Activated T-cell treated with anti-CD3 and anti-CD28 coated beads for 4 hours (primary cell): Measurements from ENCODE around the gene MSI2.

ENCODE experiments used
- DNase-seq: peaks from one replicate; pipeline ENCODE4 v3.0.0-alpha.2; 2020

MSI2 gene

DNA sequence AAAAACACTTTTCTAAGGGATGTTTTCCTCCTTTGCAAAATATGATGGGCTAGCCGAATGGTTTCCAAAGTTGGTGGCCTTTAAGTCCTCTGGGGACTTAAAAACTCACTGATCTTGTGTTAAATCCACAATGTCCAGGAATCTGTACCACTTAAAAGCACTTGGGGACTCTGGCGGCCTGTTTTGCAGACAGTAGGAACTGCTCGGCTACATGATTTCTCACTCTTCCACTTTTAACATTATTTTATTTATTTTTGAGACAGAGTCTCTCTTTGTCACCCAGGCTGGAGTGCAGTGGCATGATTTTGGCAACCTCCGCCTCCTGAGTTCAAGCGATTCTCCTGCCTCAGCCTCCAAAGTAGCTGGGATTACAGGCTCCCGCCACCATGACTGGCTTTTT is 9.1 kb upstream of the MSI2 start:
- no peak for DNase-seq

DNA sequence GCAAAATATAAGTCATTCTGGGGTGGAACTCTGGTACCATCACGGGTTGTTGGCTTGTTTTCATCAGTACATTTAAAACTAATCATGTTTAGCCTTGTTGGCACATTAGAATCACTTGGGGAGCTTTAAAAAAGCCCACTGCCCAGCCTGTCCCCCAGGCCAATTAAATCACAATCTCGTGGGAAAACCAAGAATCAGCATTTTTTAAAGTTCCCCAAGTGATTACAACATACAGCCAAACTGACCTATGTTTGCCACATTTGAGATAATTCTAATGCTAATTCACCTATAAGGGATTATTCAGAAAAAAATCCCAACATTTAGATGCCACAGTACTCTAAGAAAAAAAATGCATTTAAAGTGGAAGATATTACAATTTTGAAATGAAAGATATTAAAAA is 8.4 kb upstream of the MSI2 start:
- DNase-seq = no peak

DNA sequence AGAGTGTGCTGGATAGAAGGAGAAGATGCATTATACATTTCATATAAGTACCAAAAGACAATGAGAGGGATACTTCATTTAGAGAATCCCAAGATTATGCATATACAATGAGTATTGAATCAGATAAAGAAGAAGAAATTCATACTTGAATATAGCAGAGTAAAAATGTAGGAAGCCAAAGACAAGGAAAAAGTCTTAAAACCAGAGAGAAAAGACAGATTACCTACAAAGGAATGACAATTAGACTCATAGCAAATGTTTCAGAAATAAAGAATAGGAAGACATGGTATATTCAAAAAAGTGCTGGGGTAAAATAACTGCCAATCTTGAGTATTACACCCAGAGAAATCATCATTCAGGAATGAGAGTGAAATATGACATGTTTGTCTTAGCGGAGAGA is 6.8 kb upstream of the MSI2 start:
- DNase-seq = no peak

DNA sequence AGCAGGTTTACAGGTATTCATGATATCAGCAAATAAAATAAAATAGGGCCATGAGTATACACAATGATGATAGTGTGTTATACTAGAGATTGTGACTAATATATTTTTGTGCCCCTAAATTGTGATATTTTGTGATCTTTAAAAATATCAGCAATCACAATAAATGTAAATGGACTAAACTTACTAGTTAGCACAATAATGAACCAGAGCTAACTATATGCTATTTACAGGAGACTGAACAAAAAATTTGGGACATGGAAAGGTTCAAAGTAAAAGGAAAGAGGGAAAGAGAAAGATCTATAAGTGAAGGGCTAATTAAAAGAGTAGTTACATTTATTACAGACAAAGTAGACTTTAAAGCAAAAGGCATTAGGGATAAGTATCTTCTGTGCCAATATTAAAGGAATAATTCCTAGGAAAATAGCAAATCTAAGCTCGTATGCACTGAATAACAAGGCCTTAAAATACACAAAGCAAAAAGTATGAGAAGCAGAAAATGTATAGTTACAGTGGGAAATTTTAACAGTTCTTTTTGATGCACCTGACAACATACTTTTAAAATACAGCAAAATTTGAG is 5.0 kb upstream of the MSI2 start:
- no peak for DNase-seq

DNA sequence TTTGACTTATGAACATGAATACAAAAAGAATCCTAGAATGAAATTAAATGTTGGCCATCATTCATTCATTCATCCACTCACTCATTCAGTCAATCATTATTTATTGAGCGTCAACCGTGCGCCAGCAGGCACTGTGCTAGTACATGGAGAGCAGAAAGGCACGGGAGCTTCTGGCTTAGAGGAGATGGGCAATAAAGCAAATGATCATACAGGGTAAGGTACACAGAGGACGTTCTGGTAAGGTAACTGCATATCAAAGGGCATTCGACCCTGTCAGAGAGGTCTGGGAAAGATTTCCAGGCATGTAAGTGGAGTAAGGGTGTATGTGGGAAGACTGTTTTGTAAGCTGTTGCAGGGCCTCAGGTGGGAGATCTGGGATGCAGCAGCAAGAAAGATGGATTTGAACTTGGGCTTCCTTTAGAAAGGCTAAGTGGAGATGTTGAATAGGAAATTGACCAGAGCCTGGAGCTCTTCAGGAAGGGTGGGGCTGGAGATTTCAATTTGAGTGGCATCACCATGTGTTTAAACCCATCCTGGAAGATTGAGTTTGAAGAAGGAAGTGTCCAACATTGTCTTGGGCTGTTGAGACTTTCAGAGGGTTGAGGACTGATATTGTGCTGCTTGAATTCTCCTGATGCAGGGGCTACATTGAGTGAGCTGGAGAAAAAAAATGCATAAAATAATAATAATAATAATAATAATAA is 2.8 kb upstream of the MSI2 start:
- no peak for DNase-seq

DNA sequence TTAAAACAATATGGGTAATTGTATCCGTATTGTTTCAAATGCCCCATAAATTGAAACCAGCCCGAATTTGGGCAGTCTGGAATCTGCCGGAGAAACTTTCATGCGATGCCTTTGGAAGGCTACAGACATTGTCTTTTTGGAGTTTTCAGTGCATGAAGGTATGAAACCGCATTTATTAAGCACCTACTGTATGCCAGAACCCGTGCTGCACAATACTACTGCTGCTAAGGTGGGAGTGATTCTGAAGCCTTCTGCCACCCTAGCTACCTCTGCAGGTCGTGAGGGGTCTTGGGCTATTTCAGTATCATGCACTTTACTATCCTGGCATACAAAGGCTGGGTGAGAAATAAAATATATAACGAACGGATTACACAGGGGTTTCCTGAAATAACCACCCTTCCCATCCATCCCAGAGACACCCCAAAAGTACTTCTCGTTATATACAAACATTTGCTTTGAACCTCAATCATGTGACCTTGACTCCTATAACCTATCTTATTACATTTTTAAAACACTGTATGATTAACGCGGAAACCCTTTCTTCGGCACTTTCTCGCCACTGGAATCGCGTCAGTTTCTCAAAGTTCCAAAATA is 1.0 kb upstream of the MSI2 start:
- DNase-seq = no peak

DNA sequence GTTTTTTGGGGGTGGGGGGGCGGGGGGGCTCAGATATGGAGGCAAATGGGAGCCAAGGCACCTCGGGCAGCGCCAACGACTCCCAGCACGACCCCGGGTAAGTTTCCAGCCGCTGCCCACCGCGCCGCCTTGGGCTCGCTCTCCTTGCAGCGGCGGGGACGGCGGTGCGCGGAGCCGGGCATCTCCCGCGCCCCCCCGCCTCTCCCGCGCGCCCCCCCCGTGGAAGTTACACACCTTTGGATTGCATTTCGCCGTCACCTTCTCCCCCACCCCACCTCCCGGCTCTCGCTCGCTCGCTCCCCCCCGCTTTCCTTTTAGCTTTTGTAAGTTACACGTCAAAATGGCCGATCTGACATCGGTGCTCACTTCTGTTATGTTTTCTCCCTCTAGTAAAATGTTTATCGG is 387 bp downstream of the MSI2 start:
- DNase-seq = peak; percentile 35

DNA sequence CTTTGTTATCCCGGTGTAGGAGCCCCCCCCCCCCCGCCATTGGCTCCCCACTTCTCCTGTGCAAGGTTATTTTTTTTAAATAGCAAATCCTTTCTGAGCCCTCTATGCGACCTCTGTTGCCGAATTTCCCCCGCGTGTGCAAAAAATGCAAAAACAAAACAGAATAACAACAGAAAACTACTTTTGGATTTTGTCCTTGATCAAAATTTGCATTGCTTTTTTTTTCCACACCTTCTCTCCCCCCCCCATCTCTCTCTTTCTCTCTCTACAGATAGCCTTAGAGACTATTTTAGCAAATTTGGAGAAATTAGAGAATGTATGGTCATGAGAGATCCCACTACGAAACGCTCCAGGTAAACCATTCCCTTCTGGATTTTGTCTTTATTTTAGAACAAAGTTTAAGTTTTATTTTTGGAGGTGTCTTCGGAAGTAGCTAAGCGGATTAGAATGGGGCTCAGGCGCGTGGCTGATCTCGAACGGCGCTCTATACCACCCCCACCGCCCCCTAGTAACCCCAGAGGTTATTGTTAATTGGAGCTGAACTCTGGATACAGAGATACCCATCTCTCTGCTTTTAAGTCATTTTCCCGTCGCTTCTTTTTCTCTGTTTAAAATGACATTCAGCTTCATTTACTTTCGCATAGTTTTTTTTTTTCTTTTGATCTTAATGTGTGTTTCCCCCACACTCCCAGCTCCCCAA is 1.0 kb downstream of the MSI2 start:
- DNase-seq = peak; percentile 9

DNA sequence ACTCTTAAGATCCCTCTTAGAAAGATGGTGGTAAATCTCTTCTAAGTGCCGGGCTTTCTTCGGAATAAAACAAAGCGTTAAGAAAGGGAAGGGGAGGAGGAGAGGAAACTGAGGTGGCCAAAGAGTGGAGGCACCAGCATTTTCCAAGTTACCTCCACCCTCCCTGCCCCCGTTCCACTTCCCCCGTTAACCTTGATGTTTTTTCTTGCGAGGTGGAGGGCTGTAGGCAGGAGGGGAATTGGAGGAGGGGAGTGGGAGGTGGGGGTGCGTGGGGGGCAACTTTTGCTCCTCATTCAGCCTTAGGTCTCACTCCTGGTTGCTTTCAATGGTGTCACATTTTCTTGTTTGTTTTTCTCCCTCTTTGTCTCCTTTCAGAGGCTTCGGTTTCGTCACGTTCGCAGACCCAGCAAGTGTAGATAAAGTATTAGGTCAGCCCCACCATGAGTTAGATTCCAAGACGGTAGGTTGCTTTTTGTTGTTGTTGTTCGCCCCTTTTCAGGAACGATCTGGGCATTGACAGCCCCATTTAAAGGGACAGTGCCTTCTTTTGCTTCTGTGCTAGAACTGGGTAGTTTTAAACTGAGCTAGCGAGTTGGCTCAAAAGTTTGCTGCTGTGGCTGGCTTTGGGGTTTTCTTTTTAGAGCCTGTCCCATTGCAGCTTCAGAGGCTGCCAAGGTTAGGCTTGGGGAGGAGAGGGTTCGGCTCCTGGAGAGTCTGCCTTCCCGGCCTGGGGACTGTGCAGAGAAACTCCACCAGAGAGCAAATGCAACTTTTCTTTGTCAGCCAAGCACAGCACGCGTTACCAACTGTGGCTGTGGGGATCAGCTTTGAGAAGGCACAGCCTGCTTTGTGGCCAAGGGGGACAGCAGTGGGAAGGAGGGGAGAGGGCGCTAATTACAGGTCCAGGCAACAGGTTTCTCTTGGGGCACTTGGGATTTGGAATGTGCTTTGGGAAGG is 1.9 kb downstream of the MSI2 start:
- DNase-seq = no peak

DNA sequence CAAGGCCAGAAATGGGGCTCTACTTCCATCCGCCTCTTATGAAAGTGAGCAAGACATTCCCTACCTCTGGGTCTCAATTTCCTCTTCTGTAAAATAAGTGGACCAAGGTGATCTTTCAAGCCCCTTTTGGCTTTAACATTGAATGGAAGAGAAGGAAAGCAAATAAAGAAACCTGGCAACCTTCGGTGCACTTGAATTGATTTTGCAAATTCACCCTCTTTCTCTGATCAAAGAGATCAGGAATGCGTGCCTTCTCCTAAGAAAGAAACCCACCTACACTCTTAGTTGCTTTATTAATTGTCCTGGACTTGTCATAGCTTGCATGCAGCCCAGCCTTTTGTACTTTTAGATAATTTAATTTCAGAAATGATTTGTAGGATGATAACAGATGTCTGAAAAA is 3.0 kb downstream of the MSI2 start:
- no peak for DNase-seq

DNA sequence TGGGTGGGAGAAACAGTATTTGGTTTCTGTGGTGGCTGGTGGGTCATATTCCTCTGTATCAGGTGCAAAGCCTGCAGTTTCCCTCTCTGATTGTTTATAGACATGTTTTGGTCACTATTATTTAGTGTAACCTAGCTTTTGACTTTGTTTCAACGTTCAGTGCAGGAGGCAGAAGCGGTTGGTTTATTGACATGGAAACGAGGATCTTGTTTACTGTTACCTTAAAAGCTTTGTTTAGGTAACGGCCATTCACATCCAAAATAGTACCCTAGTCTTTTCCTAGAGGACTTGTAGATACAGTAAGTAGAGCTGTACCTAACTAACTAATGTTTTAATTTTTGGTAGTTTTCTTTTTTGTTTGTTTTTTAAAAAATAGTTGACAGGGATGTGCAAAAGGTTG is 3.5 kb downstream of the MSI2 start:
- no peak for DNase-seq

DNA sequence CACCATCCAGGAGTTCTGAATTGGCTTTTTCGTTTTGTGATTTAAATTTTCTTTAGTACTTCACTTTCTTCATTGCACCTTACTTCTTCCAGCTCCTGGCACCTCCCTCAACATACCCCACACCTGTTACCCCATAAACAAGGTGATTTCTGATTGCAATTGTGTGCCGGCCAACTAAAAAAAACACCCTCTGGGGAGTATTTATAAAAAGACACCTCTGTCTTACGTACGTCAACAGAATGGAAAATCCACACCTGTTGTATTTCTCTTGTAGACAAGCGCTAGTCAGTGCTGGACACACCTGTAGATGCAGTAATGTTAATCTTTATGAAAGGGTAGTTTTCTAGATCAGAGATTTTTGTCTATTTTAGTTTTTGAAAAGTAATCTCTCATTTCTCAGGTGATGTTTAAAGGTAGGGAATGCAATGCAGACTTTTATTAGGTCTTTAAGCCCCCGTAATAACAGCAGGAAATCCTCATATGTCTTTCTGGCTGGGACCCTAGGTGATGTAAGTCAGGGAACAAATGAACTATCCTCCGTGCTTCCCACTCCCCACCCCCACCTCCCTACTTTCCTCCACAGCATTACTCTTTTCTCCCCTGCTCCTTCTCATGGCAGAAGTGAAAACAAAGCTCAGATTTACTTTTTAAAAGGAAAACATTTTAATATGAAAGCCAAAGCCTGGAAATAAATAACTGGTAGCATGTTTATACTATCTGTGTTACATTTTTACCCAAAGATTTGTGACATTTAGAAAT is 4.2 kb downstream of the MSI2 start:
- DNase-seq = no peak

DNA sequence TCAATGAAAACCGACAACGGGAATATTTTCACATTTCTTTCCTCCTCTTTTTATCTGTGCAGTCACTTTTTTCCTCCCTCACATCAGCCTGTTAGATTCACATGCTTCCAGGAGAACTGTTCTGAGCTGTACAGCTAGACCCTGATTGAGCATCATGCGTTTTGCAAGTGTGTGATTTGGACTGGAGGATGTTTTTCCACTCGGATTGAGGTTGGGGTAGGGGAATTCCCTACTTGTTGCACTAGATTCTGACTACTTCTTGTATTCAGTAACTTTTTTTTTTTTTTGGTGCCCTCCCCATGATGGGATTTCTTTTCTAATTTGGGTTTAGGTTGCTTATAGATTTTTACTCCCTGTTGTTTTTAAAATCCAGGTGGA is 4.8 kb downstream of the MSI2 start:
- DNase-seq = no peak

DNA sequence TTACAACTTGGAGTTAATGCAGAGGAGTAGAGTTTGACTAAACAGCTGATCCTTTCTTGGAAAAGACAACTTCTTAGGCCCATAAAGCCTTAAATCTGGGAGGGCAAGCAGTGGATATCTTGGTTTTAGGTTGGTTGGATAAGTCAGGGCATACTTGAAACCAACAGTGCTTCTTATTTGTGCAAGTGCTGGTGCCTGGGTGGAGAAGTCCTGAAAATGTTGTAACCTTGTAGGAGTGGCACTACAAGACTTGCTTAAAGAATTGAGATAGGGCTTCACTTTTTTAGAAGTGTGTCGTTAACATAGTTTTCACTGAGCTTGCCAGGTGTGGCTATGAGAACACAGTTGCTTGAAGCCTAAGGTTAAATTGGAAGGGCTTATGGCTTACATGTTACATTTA is 6.2 kb downstream of the MSI2 start:
- DNase-seq = no peak

DNA sequence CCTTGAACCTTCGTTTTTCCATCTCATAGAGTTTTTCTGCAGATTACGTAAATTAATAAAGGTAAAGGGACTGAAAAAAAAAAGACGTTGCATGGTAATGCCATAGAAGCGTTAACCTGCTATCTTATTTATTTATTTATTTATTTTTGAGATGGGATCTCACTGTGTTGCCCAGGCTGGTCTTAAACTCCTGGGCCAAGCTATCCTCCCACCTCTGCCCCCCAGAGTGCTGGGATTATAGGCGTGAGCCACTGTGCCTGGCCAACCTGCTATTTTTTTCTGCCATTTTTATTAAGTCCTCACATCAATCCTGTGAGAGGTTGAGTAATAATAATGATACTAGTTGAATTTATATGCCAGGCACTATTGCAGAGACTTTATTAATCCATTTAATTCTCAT is 7.9 kb downstream of the MSI2 start:
- no peak for DNase-seq

DNA sequence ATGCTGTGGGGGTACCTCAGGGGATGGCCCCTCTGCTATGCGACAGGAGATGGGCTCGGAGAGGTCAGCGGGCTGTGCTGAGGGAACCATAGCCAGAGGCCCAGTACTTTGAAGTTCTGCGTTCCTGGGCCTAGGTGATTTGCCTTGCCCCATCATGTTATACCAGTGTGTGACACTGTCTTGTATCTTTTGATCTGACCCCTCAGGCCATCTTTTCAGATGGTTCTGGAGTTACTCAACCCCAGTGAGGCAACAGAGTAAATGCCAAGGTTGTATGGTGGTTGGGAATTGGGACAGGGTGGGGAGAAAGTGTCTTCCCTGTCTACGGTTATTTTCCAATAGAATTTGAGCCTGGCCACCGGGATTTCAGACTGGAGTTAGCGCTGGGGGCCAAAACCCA is 8.5 kb downstream of the MSI2 start:
- no peak for DNase-seq

DNA sequence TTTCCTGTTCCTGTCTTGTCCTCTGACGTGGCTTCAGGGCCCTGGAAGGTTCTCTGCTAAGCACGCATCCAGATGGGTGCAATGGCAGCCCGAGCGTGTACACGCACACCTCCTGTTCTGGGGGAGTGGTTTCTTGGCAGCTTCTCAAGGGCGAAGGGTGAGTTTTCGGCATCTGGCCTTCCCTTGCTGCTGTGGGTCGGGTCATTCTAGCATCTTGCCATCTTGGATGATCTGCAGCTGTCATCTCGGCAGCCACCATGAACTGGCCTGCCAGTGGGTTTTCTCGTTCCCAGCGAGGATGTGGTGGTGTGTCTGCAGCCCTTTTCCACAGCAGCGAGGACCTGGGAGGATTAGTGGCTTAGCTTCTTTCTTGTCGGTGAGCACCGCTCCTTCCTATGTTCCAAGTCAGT is 10.6 kb downstream of the MSI2 start:
- no peak for DNase-seq

DNA sequence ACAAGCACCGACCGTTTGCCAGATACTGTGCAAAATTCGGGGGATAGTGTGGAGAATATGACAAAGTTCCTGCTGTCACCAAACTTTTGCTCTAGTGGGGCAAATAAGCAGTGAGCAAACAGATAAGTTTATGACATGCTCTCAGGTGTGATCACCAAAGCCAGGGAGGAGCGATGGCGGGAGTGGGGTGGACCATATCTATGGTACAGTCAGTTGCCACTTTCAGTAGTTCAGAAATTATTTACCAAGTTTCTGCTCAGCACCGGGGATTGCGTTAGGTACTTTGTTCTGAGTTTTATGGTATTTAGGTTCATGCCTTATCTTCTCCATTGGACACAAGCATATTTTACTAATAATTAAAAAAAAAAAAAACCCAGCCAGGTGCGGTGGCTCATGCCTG is 11.9 kb downstream of the MSI2 start:
- no peak for DNase-seq

DNA sequence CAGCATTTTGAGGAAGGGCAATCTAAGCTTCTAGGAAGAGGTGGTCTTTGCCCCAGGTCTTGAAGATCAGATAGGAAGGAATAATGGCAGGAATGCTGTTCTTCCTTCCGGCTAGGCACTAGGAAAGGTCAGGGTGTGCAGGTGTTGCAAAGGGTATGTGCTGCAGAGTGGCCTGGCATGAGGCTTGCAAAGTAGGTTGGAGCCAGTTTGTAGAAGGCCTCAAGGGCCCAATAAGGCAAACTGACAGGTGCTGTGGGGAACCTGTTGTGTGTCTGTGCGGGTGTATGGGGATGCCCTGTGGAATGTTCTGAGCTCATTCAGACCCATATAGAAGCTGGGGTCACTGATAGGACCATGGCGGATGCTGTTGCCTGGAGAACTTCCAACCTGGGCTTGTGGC is 12.7 kb downstream of the MSI2 start:
- no peak for DNase-seq

DNA sequence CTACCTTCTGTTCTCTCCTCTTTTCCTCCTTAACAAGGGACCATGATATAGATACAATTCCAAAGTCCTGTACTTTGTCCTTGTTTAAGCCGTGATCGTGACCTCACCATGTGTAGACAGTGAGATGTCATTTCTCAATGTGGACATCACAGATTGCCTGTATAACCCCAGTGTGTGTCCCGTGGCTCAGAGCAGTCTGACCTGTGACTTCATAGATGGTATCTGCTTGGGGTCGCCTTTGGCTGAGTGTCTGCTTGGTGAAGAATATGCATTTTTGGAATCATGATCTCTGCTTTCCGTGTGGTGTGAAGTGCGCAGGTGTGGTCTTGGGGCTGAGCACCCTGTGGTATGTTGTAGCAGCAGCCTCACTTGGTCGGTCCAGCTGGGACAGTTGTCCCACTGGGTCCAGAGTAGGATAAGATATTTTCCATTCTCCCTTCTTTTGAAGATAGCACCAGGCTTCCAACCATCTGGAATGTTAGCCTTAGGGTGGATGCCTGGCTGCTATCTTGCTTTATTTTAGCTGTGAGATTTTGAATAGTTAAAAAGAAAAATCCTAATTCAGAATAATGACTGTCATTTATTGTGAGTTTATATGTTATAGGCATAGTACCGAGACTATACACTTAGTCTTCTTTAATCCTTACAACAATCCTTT is 13.4 kb downstream of the MSI2 start:
- no peak for DNase-seq

DNA sequence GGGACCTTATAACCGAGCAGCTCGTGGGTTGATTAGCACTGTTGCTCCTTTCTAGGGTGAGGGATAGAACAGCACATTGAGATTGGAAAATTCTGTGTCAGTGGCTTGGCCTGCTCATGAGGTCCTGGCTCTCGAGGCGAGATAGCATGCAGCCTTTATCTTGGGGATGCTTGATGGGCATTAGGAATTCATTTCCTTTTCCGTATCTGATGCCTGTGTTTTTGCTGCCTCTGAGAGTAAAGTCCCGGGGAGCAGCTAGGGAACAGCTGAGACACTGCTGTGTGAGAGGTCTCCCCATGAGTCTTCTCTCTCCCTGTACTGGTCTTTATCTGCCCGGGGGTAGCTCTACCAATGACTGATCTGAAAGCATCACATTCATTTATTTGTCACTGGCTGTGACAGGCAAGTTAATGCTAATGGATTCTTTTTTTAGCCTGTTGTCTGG is 14.5 kb downstream of the MSI2 start:
- no peak for DNase-seq

DNA sequence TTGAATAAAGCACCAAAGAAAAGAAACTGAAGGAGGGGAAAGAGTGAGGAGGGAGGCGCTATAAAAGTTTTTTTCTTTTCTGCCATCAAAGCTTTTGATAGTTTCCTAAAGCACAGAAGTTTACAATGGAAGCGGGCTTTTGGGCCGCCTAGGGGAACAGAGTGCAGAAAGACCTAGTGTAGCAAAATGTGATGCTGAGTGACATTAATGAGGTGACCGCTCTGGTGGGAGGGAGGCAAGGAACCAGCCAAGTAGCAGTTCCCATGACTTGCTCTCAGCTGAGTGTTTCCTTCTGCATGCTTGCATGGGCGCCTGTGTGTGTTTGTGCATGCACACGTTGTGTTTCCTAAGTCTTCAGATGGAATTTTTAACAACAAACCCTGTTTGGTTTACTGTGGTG is 15.5 kb downstream of the MSI2 start:
- no peak for DNase-seq
